ENCODE data around the gene USP54. TPM values are rescaled to one million over a fixed set of nuclear protein-coding genes. Genes with fewer than 3 reads are reported as not detected.

USP54 gene
- polyA plus RNA-seq, 1 of the 3 experiments (the other 2 are of a cell fraction): 6.5 TPM

GRCh38 chr10:73576890-73577591 lies 14.1 kb downstream of the USP54 start:
- Histone ChIP-seq H3K4me3 (ENCODE audit: low read depth in 2 of 2, low read length in 1 of 2) (no peak overlapping the region), H3K4me2 (no peak overlapping the region), H2AFZ (ENCODE audit: low read depth) (no peak overlapping the region), H3K36me3 (replicated peaks in 1 of 2; ENCODE audit: control insufficient read depth in 1 of 2, insufficient read depth in 2 of 2, low read length in 1 of 2) (no peaks in the 10 kb centered on the region), H4K20me1 (ENCODE audit: insufficient read depth) (no peaks in the 10 kb centered on the region), H3K9me3 (no peaks in the 10 kb centered on the region), H3K9ac (no peak overlapping the region), H3K27me3 (ENCODE audit: insufficient read depth) (no peaks in the 10 kb centered on the region), H3K4me1 (ENCODE audit: control insufficient read depth in 1 of 2, insufficient read depth in 2 of 2, low read depth in 1 of 2, low read length in 1 of 2) (peaks cover 0 to 6% of the 10 kb centered on the region in 2 experiments; a peak in 1 of 4 replicates), H3F3A (replicated peaks; ENCODE audit: insufficient read depth) (no peaks in the 10 kb centered on the region), H3K9me2 (no peaks in the 10 kb centered on the region), H3K27ac (ENCODE audit: low read depth in 2 of 2, low read length in 1 of 2) (no peak overlapping the region), H3K79me2 (ENCODE audit: insufficient read depth) (no peaks in the 10 kb centered on the region)
- DNase-seq: no peak
- TF ChIP-seq TAF1 (IDR thresholded peaks at IDR 0.05; ENCODE audit: borderline replicate concordance, low read depth, low read length) (no peak), FOXJ3 (CRISPR knock-in tag; IDR thresholded peaks at IDR 0.05) (no peak), PBX3 (IDR thresholded peaks at IDR 0.05) (no peak), MXI1 (IDR thresholded peaks at IDR 0.05; ENCODE audit: low read depth, low read length) (no peak), POLR2AphosphoS5 (IDR thresholded peaks at IDR 0.05; ENCODE audit: low read depth, low read length) (no peak), EZH2phosphoT487 (IDR thresholded peaks at IDR 0.05; ENCODE audit: borderline replicate concordance, low read depth) (no peak), RXRA (IDR thresholded peaks at IDR 0.05; ENCODE audit: borderline replicate concordance, low read depth) (no peak), USF1 (IDR thresholded peaks at IDR 0.05; ENCODE audit: borderline replicate concordance, low read depth) (no peak), CHD2 (IDR thresholded peaks at IDR 0.05; ENCODE audit: low read length, partially characterized antibody) (no peak), NRF1 (IDR thresholded peaks at IDR 0.05; ENCODE audit: low read depth, low read length) (no peak)
- TF ChIP-seq, protein P1, sequence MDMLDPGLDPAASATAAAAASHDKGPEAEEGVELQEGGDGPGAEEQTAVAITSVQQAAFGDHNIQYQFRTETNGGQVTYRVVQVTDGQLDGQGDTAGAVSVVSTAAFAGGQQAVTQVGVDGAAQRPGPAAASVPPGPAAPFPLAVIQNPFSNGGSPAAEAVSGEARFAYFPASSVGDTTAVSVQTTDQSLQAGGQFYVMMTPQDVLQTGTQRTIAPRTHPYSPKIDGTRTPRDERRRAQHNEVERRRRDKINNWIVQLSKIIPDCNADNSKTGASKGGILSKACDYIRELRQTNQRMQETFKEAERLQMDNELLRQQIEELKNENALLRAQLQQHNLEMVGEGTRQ (IDR thresholded peaks at IDR 0.05; ENCODE audit: borderline replicate concordance, low read depth, low read length): no peak
- TF ChIP-seq, protein P2, sequence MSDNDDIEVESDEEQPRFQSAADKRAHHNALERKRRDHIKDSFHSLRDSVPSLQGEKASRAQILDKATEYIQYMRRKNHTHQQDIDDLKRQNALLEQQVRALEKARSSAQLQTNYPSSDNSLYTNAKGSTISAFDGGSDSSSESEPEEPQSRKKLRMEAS (IDR thresholded peaks at IDR 0.05; ENCODE audit: low read depth): no peak
- ChIA-PET POLR2A (interaction anchor here (0.5 kb wide), 1 partner anchor 33 kb away, joined by 4 read pairs; no protein-coding TSS in a partner anchor), CTCF (interaction anchor here (1.1 to 1.2 kb wide), 2 partner anchors 12 to 13 kb away, joined by 3 read pairs; no protein-coding TSS in a partner anchor)
- 89% methylated on average over 3 of the region's 3 CpGs for WGBS (ENCODE audit: low lambda C conversion rate)
